HAP-1 (cell line): Measurements from ENCODE around the gene SAMD1.

ENCODE experiments used
- DNase-seq, 2 experiments: peaks; one replicate each; pipeline ENCODE4 v3.0.0-alpha.2; 2016 to 2020; ENCODE audit warnings: low spot score in 2 of 2
- H3K27me3 ChIP-seq: fragments of 250-450 bp; sonication (Bioruptor Pico); 2 replicates; pipeline ENCODE4 v1.5.1; 2020; ENCODE audit warnings: low read depth, mild to moderate bottlenecking, moderate library complexity
- H3K36me3 ChIP-seq: fragments of 250-450 bp; sonication (Bioruptor Pico); replicated peaks from 2 replicates; pipeline ENCODE4 v1.5.1; 2020; ENCODE audit warnings: mild to moderate bottlenecking
- H3K4me1 ChIP-seq: fragments of 250-450 bp; sonication (Bioruptor Pico); 2 replicates; pipeline ENCODE4 v1.5.1; 2020; ENCODE audit warnings: mild to moderate bottlenecking
- H3K4me3 ChIP-seq: fragments of 250-450 bp; sonication (Bioruptor Pico); 2 replicates; pipeline ENCODE4 v1.5.1; 2020; ENCODE audit warnings: mild to moderate bottlenecking, moderate library complexity
- H3K9me3 ChIP-seq: fragments of 250-450 bp; sonication (Bioruptor Pico); 2 replicates; pipeline ENCODE4 v1.5.1; 2020; ENCODE audit warnings: mild to moderate bottlenecking, moderate library complexity
- in situ Hi-C: fragments of 300-500 bp; cut with MboI; formaldehyde crosslinking; loops from 3 replicates; pipeline ENCODE4 v1.14.3; 2020; ENCODE audit warnings: low sequenced_read_pairs, inconsistent platforms, mixed read lengths

SAMD1 gene

DNA sequence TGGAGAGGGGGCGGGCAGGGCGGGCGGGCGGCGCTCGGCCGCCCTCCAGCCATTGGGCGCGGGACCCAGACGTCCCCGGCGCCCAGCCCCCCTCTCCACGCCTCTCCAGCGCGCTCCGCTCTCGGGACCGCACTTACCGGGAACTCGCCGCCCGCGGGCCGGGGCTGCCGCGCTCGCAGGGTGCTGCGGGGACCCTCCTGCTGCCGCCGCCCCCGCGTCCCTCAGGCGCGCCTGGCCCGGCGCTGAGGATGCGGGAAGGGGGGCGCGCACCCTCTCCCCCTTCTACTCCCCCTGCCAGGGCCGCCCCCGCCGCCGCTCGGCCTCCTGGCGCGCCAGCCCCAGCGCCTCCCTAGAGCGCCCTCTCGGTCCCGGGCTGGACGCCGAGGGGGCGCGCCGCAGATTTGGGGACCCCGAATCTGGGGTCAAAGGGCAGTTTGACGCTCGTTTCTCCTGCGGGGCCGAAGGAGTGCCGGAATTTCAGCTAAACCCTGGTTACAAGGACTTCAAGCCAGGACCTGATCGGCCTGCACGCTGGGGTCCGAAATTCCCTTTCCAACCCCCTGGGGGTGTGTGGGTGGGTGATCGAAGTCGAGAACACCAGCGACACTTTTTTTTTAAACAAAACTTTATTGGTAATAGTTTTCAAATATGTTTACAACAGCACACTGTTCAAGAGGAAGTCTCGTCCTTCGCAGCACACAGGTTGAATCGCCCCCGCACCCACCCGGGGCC lies 696 bp upstream of the SAMD1 start:
- Histone ChIP-seq H3K27me3 (no peaks in the 10 kb centered on the region), H3K9me3 (peaks cover 8% of the 10 kb centered on the region), H3K4me1 (peaks cover 2% of the 10 kb centered on the region; the same call in 1 of the 2 replicates), H3K36me3 (peaks cover 13% of the 10 kb centered on the region), H3K4me3 (peak overlapping the region; percentile 49)
- in situ Hi-C loops = no loop called here
- peak; percentile 62 to 73 for DNase-seq

DNA sequence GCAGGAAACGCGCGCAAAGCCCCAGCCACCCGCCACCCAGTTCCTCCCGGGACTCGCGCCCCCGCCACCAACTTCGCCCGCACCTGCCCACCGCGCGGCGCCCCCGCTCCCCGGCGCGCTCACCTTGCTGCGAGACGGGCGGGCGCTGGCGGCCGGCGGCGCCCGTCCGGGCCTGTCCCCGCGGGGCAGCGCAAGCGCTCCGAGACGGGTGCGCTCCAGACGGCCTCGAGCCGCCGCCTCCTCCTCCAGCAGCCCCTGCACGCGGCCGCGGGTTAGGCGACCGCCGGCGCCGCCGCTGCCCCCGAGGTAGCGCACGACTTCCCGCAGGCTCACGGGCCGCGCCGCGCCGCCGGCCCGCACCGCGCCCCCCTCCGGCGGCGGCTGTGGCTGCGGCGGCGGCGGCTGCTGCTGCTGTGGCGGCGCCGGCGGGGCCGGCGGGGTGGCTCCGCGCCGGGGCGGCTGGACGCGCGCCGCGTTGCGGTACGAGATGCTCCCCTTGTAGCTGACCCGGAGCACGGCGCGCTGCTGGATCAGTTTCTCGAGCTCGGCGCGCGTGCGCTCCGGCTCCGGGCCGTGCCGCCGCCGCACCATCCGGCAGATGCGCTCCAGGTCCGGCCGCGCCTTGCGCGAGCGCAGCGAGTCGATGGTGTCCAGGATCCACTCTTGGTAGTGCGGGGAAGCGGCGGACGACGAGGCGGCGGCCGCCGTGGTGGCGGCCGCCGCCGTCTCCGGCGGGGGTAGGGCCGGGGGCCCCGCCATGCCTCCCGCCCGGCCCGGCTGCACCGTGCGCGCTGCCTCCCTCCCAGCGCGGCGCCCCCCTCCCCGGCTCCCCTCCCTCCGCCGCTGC lies 666 bp downstream of the SAMD1 start:
- in situ Hi-C loops = no loop called here
- H3K27me3 ChIP-seq = no peaks in the 10 kb centered on the region
- peaks cover 8% of the 10 kb centered on the region for H3K9me3 ChIP-seq
- DNase-seq = peak in 1 of 2 experiments; percentile 70
- peaks cover 2% of the 10 kb centered on the region; the same call in 1 of the 2 replicates for H3K4me1 ChIP-seq
- H3K36me3 ChIP-seq = peaks cover 13% of the 10 kb centered on the region
- H3K4me3 ChIP-seq = peak overlapping the region; percentile 38

DNA sequence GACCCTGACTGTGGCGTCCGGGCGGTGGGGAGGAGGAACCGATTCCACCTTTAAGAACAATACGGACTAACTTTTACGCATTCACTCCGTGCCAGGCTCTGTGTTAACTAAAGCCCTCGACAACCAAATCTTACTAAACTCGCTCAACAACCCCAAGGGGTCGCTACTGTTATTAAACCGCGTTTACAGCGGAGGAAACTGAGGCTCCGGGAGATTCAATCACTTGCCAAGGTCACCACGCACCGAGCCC lies 1.2 kb downstream of the SAMD1 start:
- Histone ChIP-seq H3K4me1 (peaks cover 2% of the 10 kb centered on the region; the same call in 1 of the 2 replicates), H3K9me3 (peaks cover 8% of the 10 kb centered on the region), H3K4me3 (peak overlapping the region; percentile 38), H3K36me3 (peaks cover 13% of the 10 kb centered on the region), H3K27me3 (no peaks in the 10 kb centered on the region)
- in situ Hi-C loops = no loop called here
- DNase-seq = peak in 1 of 2 experiments; percentile 31

DNA sequence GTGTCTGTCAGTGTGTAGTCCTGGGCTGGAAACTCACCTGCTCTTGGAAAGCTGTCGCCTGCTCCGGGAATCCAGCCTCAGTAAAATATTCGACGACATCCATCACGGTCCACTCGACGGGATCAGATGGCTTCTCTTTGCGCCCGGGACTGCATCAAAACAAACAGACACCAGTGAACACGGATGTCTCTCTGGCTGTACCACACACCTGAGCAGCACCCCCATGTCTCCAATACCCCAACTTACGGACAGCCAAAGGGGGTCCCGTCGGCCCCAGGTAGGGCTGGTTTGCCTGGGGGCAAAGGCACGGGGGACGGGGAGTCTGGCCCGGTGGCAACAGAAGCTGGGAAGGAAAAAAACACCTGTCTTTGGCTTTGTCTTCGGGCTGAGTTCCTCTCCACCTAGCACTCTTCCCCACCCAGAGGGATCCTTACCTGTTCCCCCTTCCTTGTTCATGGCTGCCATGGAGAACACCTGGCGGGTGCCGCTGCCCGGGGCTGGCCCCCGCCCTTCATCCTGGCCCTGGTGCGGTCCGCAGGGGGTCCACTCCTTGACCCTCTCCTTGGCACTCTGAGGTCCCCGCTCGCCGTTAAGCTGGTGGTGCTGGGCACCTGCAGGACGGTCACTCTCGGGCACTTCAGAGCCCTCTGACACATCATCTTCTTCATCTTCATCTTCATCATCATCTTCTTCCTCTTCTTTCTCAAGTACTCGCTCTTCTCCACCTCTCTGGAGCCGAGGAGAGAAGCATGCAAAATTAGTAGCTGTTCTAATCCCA lies 1.7 kb downstream of the SAMD1 start:
- H3K9me3 ChIP-seq = peaks cover 6% of the 10 kb centered on the region; the same call in 1 of the 2 replicates
- in situ Hi-C loops = no loop called here

DNA sequence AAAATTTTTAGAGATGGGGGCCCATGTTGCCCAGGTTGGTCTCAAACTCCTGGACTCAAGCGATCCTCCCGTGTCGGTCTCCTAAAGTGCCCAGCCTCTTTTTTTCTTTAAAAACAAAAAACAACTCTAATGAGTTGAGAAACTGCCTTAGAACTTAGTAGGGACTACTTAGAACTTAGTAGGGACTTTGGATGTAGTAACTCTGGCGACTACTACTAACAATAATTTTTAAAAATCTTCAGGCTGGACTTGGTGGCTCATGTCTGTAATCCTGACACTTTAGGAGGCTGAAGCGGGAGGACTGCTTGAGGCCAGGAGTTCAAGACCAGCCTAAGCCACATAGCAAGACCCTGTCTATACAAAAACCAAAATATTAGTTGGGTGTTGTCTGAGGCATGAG lies 4.5 kb downstream of the SAMD1 start:
- H3K9me3 ChIP-seq = no peaks in the 10 kb centered on the region
- no peak overlapping the region for H3K4me3 ChIP-seq
- no peaks in the 10 kb centered on the region for H3K27me3 ChIP-seq
- peaks cover 13% of the 10 kb centered on the region for H3K36me3 ChIP-seq
- in situ Hi-C loops = no loop called here
- H3K4me1 ChIP-seq = no peaks in the 10 kb centered on the region; the same call in none of the 2 replicates
- DNase-seq = no peak

More for the DNA sequence above, 1.7 kb downstream of the SAMD1 start:
- Histone ChIP-seq H3K36me3 (peaks cover 13% of the 10 kb centered on the region), H3K4me3 (peak overlapping the region; percentile 38), H3K27me3 (no peaks in the 10 kb centered on the region), H3K4me1 (peaks cover 2% of the 10 kb centered on the region; the same call in 1 of the 2 replicates)
- no peak for DNase-seq

DNA sequence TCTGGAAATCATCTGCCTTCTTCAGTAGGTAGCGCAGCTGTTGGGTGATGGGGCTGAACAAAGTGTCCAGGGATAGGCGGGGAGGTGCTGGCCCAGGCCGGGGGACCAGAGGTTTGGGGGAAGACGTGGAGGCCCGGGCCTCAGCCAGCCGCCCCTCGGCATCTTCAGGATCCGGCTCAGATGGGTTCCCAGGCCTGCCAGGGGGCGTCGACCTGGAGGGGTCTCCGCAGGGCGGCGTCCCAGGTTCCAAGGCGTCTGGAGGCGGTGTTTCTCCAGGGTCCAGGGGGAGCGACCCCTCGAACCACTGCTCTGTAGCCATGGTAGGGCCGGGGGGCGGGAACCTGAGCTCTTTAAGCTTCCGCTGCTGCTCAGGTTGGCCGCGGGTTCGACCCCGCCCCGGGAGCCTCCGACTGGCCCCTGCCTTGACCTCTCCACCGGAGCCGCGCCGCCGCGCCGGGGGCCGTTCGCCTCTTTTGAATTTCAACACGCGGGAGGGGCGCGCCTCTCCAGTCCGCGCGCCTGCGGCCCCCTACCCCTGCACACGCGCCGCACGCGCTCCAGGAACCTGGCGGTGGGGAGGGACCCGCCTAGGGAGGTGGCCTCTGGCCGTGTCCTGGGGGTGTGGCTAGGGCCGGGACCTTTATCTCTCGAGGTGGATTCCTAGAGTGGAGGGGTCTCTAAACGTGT lies 5.1 kb downstream of the SAMD1 start, which contains the start of gene C19orf67:
Gene C19orf67 (minus strand): TSS at position 475 of the 687 bp plus-strand sequence. CDS start 156 bp downstream, at position 319.
- Histone ChIP-seq H3K9me3 (no peaks in the 10 kb centered on the region), H3K4me3 (no peak within 1 kb of the TSS), H3K4me1 (peaks cover 1% of the 10 kb centered on the region), H3K27me3 (no peaks in the 10 kb centered on the region), H3K36me3 (peaks cover 13% of the 10 kb centered on the region)
- no peak for DNase-seq
- in situ Hi-C loops = no loop called here

DNA sequence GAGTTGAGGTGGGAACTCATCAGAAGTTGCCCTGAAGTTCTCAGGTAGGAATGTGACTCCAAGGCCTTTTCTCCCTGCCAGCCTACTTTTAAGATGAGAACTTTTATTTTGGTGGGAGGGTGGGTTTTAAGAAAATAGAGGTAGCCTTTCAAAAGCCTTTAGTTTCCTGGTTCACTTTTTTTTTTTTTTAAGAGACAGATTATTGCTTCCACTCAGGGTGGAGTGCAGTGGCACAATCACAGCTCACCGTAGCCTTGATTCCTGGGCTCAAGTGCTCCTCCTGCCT lies 7.9 kb downstream of the SAMD1 start:
- peaks cover 5% of the 10 kb centered on the region for H3K4me1 ChIP-seq
- H3K9me3 ChIP-seq = no peaks in the 10 kb centered on the region
- H3K36me3 ChIP-seq = peaks cover 4% of the 10 kb centered on the region; the same call in 1 of the 2 replicates
- H3K27me3 ChIP-seq = no peaks in the 10 kb centered on the region
- in situ Hi-C loops = no loop called here
- DNase-seq = no peak
- H3K4me3 ChIP-seq = no peak overlapping the region

DNA sequence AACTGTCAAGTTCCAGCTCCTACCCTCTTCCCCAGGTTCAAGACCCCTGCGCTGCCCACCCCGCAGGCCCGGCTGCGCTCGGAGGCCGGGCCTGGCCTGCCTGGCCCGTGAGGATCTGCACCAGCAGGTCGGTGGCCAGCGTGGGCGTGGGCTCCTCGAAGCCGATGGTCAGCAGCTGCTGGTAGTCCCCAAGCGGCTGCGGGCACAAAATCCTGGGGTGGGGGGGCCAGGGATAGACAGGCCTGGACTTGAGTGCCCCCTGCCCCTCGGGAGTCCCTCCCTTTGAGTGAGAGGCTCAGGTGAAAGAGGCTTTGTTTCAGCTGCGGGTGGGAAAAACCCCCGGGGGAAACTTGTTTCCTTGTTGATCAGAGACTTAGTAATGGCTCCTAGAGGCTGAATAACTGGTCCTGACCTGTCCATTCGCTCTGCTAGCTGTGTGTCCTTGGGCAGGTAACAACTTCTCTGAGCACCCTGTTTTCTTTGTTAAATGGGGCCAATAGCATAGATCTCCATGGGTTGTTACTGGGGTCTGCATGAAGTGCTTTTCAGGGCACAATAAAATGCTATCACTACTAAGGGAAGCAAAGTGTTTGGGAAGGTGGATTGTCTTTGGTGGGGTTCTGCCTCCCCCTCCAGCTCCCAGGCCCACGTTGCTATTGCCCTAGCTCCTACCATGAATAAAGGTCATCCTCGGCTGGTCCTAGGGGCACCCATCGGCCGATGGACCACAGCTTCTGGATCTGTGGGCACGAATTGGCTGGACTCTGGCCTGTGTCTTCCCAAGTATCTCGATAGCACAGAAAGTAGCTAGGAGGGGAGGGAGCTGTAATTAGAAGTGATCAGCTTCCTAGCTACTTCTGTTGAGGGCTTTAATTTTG lies 8.5 kb downstream of the SAMD1 start:
- Histone ChIP-seq H3K9me3 (no peaks in the 10 kb centered on the region), H3K36me3 (peaks cover 4% of the 10 kb centered on the region; the same call in 1 of the 2 replicates), H3K4me3 (peak overlapping the region; percentile 52), H3K27me3 (no peaks in the 10 kb centered on the region), H3K4me1 (peaks cover 5% of the 10 kb centered on the region)
- peak in 1 of 2 experiments; percentile 19 for DNase-seq
- in situ Hi-C loops = no loop called here

DNA sequence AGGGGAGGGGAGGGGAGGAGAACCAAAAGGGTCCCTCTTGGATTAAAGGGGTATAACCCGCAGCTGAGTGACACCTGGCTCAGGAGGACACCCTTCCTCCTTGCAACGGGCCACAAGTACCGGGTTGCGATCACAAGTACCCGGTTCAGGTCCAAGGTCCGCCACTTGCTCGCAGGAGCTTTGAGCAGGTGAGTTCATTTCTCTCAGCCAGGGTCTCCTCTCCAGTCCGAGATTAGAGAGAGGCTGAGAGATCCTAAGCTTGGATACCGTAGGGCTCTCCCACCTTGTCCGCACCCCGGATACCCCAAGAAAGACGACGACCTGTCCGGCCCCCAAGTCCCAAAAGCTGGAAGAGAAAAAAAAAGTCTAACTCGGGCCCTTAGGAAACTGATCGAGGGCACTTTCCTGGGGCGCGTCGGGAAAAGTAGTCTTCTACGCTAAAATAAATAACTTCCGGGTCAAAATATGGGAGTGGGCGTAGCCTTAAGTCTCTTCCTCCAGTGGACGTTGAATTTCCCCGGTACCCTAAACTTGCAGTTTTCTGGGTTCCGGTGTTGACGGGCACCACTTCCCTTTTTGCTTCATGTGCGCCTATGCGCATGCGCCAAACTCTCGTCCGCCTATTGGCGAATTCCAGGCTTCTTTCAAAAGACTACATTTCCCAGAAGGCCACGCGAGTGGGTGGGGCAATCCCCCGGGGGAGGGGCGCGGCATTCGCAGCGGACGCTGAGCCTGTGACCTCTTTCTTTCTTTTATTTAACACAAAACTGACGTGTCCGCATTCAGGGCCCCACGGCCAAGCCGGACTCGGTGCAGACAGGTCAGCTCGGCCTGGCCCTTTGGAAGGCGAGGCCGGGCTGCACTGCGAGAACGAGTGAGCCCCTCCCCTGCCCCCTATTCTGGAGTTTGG lies 9.4 kb downstream of the SAMD1 start:
- in situ Hi-C loops = no loop called here
- DNase-seq = peak; percentile 98 to 100

DNA sequence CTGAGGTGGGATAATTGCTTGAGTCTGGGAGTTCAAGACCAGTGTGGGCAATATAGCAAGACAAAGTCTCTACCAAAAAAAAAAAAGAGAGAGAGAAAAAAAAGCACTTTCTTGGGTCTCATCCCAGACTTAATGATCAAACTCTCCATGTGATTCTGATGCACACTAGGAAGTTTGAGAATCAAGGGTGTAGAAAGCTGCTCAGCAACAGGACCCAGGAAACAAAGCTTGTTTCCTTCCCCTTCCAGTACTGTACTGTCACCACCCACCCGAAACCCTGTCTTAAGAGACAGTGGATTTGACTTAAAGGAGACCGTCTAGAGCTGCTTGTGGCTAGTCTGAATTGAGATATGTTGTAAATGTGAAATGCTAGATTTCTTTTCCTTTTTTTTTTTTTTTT lies 12.1 kb downstream of the SAMD1 start:
- H3K4me3 ChIP-seq = no peak overlapping the region
- H3K27me3 ChIP-seq = no peaks in the 10 kb centered on the region
- H3K9me3 ChIP-seq = no peaks in the 10 kb centered on the region
- H3K4me1 ChIP-seq = peaks cover 7% of the 10 kb centered on the region
- no peaks in the 10 kb centered on the region for H3K36me3 ChIP-seq
- DNase-seq = no peak
- in situ Hi-C loops = loop anchor here (5.0 kb wide), 1 partner anchor 196 kb away; no protein-coding TSS in a partner anchor

More for the DNA sequence above, 9.4 kb downstream of the SAMD1 start:
- Histone ChIP-seq H3K27me3 (no peaks in the 10 kb centered on the region), H3K4me3 (peak overlapping the region; percentile 52), H3K36me3 (no peaks in the 10 kb centered on the region; the same call in 1 of the 2 replicates), H3K4me1 (peaks cover 5% of the 10 kb centered on the region), H3K9me3 (no peaks in the 10 kb centered on the region)

DNA sequence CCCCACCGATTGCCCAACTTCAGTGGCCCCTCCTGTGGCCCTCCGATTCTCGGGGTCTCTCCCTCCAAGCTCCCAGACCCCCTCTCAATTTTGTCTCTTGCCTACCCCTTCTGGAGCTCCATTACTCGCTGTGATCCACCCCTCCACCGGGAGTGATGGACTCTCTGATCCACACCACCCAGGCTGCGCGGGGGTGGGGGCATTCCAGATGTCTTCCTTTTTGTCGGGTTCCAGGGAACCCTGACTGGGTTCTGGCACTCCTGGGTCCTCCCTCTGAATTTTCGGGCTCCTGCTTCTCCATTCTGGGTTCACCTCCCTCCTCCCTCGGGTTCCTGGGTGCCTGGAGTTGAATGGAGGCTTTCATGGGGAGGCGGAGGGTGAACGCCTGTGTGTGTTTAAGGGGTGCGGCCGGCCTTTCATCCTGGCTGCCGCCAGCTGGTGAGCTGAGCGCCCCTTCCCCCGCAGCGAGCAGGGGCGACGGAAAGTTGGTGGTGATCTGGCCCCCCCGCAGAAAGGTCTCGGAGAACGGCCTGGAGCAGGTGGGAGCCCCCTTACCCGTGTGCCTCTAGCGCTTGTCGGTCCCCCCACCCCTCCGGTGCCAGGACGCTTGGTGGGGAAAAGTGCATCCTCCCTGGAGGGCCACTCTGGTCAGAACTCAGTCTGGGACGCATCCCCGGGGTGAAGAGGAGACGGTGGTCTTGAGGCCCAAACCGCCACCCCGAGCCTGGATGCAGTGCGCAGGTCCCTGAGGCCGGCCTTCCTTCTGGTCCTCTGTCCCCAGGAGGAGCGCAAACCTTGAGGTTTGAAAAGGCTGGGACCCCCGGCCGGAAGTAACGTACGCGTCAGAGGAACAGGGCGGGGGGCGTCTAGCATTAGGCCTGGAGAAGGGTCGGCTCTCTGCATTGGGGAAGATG lies 16.4 kb downstream of the SAMD1 start:
- H3K4me3 ChIP-seq = peak overlapping the region; percentile 62
- no peaks in the 10 kb centered on the region for H3K27me3 ChIP-seq
- peaks cover 15% of the 10 kb centered on the region for H3K4me1 ChIP-seq
- in situ Hi-C loops = no loop called here
- H3K36me3 ChIP-seq = no peaks in the 10 kb centered on the region
- peak in 1 of 2 experiments; percentile 58 for DNase-seq
- no peaks in the 10 kb centered on the region for H3K9me3 ChIP-seq
